ENCODE measurements around the gene KIF26A. TPM values are rescaled to one million over a fixed set of nuclear protein-coding genes. Genes with fewer than 3 reads are reported as not detected.

The KIF26A gene
- polyA plus RNA-seq, 1 donor from 2014 or later = 11.2 TPM

- Histone ChIP-seq H3K4me3 (ENCODE audit: low read length) (no peak overlapping the region), H3K9me2 (ENCODE audit: insufficient read depth, low read length) (no peaks in the 10 kb centered on the region), H2AFZ (ENCODE audit: low read depth, low read length) (no peak overlapping the region), H3K27me3 (ENCODE audit: insufficient read depth, low read depth, low read length) (no peaks in the 10 kb centered on the region), H3K4me2 (ENCODE audit: low read length) (no peak overlapping the region), H3F3A (ENCODE audit: insufficient read depth, low read length, poor library complexity, severe bottlenecking) (no peaks in the 10 kb centered on the region), H3K9ac (ENCODE audit: low read length) (no peak overlapping the region), H4K20me1 (ENCODE audit: insufficient read depth) (no peaks in the 10 kb centered on the region), H3K36me3 (ENCODE audit: insufficient read depth, low read length) (no peaks in the 10 kb centered on the region), H3K27ac (ENCODE audit: low read length) (no peak overlapping the region), H3K79me2 (replicated peaks; ENCODE audit: insufficient read depth, low read length) (no peaks in the 10 kb centered on the region), H3K9me3 (ENCODE audit: low read length) (no peaks in the 10 kb centered on the region)
- TF ChIP-seq POLR2AphosphoS5 (IDR thresholded peaks at IDR 0.05) (no peak), MXI1 (conservative IDR thresholded peaks at IDR 0.05; ENCODE audit: poor library complexity, severe bottlenecking) (no peak), SMC3 (conservative IDR thresholded peaks at IDR 0.05; ENCODE audit: poor library complexity) (no peak), EP300 (conservative IDR thresholded peaks at IDR 0.05; ENCODE audit: poor library complexity, severe bottlenecking) (no peak), REST (IDR thresholded peaks at IDR 0.05; ENCODE audit: borderline replicate concordance) (no peak), RAD21 (conservative IDR thresholded peaks at IDR 0.05) (no peak), EZH2 (IDR thresholded peaks at IDR 0.05; ENCODE audit: borderline replicate concordance, insufficient read depth, low read length, poor library complexity, severe bottlenecking) (no peak), CTCF (IDR thresholded peaks at IDR 0.05; ENCODE audit: poor library complexity, severe bottlenecking) (no peak), TAF1 (IDR thresholded peaks at IDR 0.05; ENCODE audit: low read depth) (no peak)
Measured at GRCh38 chr14:104189629-104190335, 51.4 kb downstream of the KIF26A start.

- no peaks in the 10 kb centered on the region for H4K20me1 ChIP-seq (ENCODE audit: insufficient read depth)
- no peak for TF ChIP-seq TAF1 (IDR thresholded peaks at IDR 0.05; ENCODE audit: low read depth)
- TF ChIP-seq CTCF (IDR thresholded peaks at IDR 0.05; ENCODE audit: poor library complexity, severe bottlenecking) = no peak
- TF ChIP-seq REST (IDR thresholded peaks at IDR 0.05; ENCODE audit: borderline replicate concordance) = no peak
- H3K9me2 ChIP-seq (ENCODE audit: insufficient read depth, low read length) = no peaks in the 10 kb centered on the region
- no peak overlapping the region for H3K4me2 ChIP-seq (ENCODE audit: low read length)
- H3K4me3 ChIP-seq (ENCODE audit: low read length) = no peak overlapping the region
- H3K79me2 ChIP-seq (replicated peaks; ENCODE audit: insufficient read depth, low read length) = no peaks in the 10 kb centered on the region
- H3K27ac ChIP-seq (ENCODE audit: low read length) = no peak overlapping the region
- no peaks in the 10 kb centered on the region for H3K27me3 ChIP-seq (ENCODE audit: insufficient read depth, low read depth, low read length)
- no peak overlapping the region for H3K9ac ChIP-seq (ENCODE audit: low read length)
- H3K9me3 ChIP-seq (ENCODE audit: low read length) = no peaks in the 10 kb centered on the region
- H2AFZ ChIP-seq (ENCODE audit: low read depth, low read length) = no peak overlapping the region
- H3K36me3 ChIP-seq (ENCODE audit: insufficient read depth, low read length) = no peaks in the 10 kb centered on the region
- no peaks in the 10 kb centered on the region for H3F3A ChIP-seq (ENCODE audit: insufficient read depth, low read length, poor library complexity, severe bottlenecking)
Measured at GRCh38 chr14:104190396-104191000, 52.1 kb downstream of the KIF26A start.
